ENCODE data around the gene CATSPER4.

Gene CATSPER4

DNA sequence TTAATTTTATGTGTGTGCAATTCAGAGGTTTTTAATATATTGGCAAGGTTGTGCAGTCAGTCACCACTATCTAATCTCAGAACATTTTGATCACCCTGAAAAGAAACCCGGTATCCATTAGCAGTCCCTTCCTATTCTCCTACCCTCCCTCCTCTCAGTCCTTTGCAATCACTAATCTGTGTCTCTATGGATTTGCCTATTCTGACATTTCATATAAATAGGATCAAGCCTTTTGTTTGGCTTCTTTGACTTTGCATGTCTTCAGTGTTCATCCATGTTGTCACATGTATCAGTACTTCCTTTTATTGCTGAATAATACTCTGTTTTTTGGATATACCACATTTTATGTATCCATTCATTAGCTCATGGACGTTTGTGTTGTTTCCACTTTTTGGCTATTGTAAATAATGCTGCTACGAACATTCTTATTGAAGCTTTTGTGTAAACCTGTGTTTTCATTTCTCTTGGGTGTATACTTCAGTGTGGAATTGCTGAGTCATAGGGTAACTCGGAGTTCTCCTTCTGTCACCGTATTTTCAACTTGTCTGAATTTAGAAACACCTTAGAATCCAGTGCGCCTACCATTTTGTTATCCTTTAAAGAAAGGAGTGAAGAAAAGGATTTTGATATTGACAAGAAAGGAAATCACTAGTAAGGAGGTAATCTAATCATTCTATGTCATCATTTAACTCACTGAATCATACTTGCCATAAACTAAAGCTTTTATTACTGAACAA lies 47.0 kb downstream of the CATSPER4 start:
- Histone ChIP-seq H3K4me3 (ENCODE audit: severe bottlenecking) (no peak overlapping the region), H3K27ac (ENCODE audit: poor library complexity, severe bottlenecking) (peak overlapping the region; percentile 10), H3K9me3 (ENCODE audit: severe bottlenecking) (no peaks in the 10 kb centered on the region), H3K36me3 (ENCODE audit: low read depth) (peaks cover 33% of the 10 kb centered on the region), H3K27me3 (ENCODE audit: insufficient read depth, poor library complexity, severe bottlenecking) (no peaks in the 10 kb centered on the region), H3K4me1 (ENCODE audit: insufficient read depth, poor library complexity, severe bottlenecking) (peaks cover 8% of the 10 kb centered on the region)
- DNase-seq (ENCODE audit: low spot score) (no peak), ATAC-seq (ENCODE audit: low read depth) (no peak)
- TF ChIP-seq, protein P1, sequence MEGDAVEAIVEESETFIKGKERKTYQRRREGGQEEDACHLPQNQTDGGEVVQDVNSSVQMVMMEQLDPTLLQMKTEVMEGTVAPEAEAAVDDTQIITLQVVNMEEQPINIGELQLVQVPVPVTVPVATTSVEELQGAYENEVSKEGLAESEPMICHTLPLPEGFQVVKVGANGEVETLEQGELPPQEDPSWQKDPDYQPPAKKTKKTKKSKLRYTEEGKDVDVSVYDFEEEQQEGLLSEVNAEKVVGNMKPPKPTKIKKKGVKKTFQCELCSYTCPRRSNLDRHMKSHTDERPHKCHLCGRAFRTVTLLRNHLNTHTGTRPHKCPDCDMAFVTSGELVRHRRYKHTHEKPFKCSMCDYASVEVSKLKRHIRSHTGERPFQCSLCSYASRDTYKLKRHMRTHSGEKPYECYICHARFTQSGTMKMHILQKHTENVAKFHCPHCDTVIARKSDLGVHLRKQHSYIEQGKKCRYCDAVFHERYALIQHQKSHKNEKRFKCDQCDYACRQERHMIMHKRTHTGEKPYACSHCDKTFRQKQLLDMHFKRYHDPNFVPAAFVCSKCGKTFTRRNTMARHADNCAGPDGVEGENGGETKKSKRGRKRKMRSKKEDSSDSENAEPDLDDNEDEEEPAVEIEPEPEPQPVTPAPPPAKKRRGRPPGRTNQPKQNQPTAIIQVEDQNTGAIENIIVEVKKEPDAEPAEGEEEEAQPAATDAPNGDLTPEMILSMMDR (IDR thresholded peaks at IDR 0.05; ENCODE audit: poor library complexity, severe bottlenecking) = no peak

- Histone ChIP-seq H3K27me3 (ENCODE audit: insufficient read depth, poor library complexity, severe bottlenecking) (no peaks in the 10 kb centered on the region), H3K4me1 (ENCODE audit: insufficient read depth, poor library complexity, severe bottlenecking) (peaks cover 8% of the 10 kb centered on the region), H3K36me3 (ENCODE audit: low read depth) (peaks cover 50% of the 10 kb centered on the region), H3K9me3 (ENCODE audit: severe bottlenecking) (no peaks in the 10 kb centered on the region), H3K27ac (ENCODE audit: poor library complexity, severe bottlenecking) (no peak overlapping the region), H3K4me3 (ENCODE audit: severe bottlenecking) (no peak overlapping the region)
- TF ChIP-seq, protein P1 (IDR thresholded peaks at IDR 0.05; ENCODE audit: poor library complexity, severe bottlenecking) = no peak
- ATAC-seq (ENCODE audit: low read depth) (no peak), DNase-seq (ENCODE audit: low spot score) (no peak)
Observed at GRCh38 chr1:26239936-26240335, 49.5 kb downstream of the CATSPER4 start.

Measured in RWPE2 (cell line).